ENCODE results near the gene EDDM3A.
"Not testable (repeated sequence)": the region's sequence is repeated elsewhere in the genome, so short reads cannot be mapped to it uniquely, and the experiment has no call there.

The EDDM3A gene

DNA sequence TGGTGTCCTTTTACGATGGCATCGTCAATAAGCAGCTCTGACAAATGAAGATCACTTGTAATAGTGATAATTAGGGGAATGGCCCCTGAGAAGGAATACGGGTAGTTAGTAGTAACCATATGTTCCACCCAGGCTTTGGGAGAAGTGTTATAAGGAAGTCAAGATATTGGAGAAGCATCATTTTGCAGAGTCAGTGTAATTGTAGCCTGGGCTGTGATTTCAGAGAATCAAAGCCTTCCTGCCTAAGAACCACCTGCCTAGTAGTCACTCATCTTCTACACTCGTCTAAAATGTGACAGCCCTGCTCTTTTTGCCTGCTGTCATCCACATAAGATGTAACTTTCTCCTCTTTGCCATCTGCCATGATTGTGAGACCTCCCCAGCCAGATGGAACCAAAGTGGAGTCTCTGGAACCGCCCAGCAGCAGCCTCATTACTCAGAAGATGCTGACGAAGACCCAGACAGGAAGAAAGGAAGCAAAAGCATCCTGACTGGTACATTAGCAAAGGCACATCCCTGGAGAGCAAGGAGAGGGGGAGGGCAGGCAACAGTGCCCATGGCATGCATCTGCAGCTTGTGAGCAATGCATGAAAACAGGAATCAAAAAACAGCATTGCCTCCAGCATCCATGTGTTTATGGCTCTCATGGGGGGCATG is 12.6 kb upstream of the EDDM3A start:
- no peak for DNase-seq (ENCODE audit: low read depth in 1 of 2, low spot score in 1 of 2)

GRCh38 chr14:20733684-20734429 is 11.8 kb upstream of the EDDM3A start:
- no peak for DNase-seq (ENCODE audit: low read depth in 1 of 2, low spot score in 1 of 2)

DNA sequence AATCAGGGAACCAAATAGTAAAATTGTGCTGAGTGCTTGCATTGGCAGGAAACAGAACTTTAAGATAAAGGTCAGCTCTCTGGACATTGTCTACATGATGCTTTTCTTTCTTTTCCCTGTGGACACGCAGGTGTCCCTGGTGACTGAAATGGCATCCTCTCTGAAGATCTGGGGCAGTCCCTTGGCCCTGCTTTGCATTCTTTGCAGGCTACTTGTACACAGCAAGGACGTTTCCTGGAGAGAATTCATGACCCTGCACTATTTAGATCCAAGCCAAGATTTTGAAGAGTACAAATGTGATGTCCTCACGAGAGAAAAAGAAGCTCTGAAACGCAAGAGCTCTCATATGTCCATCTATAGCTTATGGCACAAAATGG is 11.3 kb upstream of the EDDM3A start:
- DNase-seq (ENCODE audit: low read depth in 1 of 2, low spot score in 1 of 2) = no peak

DNA sequence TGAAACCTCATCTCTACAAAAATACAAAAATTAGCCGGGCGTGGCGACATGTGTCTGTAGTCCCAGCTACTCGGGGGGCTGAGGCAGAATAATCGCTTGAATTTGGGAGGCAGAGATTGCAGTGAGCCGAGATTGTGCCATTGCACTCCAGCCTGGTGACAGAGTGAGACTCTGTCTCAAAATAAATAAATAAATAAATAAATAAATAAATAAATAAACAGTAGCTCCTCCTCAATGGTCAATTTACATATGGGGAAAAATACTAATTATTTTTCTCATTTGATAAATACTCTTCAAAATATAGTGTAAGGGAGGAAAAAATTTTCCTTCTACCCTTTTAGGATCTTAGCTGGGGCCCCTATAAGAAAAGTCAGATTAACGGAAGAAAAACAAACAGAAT is 7.4 kb upstream of the EDDM3A start:
- not testable (repeated sequence) for DNase-seq (ENCODE audit: low read depth in 1 of 2, low spot score in 1 of 2)

DNA sequence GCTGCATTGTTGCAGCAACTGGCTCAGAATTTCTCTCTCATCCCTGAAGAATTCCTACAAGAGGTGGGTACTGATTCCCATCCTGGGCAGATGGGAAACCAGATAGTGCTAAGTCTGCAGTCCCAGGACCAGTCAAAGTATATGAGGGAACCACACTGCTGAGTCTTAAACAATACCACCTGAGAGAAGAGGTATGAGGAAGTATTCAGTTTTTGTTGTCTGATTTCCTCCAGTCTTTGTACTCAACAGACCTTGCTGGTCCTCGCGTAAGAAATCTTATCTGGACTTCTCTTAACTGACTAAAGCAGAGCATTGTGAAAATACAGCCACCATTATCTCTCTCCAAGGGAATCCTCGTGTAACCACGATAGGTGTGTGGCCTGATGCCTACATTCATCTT is 3.6 kb upstream of the EDDM3A start:
- no peak for DNase-seq (ENCODE audit: low read depth in 1 of 2, low spot score in 1 of 2)

DNA sequence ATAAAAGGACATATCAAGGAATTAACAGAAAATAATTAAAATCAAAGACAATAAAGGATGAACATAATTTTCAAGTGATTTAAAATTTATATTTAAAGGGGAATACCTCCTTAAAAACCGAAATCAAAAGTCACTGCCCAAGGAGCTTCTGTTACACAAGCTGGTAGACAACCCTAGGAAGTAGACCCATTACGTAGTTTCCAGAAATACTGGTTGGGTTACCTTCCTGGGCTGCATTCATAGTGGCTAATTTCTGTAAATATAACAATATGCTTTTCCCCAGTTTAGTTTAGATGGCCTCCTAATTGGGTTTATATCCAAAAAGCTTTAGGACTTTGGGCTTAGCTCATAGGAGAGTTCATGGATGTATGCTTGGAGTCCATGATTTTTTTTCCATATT is 2.1 kb upstream of the EDDM3A start:
- no peak for DNase-seq (ENCODE audit: low read depth in 1 of 2, low spot score in 1 of 2)

DNA sequence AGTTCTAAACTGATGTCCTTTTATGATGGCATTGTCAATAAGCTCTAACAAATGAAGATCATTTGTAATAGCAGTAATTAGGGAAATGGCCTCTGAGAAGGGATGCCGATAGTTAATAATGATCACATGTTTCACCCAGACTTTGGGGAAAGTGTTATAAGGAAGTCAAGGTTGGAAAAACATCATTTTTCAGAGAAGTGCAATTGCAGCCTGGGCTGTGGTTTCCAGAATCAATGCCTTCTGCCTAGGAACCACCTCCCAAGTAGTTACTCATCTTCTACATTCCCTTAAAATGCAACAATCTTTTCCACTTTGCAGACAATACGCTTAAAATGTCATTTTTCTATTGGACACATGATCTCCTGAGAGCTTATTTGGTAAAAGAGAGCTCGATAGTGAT is 879 bp downstream of the EDDM3A start:
- DNase-seq (ENCODE audit: low read depth in 1 of 2, low spot score in 1 of 2) = no peak

DNA sequence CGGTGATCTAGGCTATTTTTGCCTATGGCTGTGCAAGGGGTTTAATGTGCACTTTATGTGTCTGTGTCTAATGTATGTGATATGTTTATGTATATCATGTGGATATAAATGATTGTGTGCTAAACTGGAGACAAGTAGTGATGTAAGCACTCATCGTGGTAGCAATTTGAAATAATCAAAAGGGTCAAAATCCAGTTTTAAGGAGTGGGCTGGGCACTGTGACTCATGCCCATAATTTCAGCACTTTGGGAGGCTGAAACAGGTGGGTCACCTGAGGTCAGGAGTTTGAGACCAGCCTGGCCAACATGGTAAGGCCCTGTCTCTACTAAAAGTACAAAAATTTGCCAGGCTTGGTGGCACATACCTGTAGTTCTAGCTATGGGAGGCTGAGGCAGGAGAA is 2.8 kb downstream of the EDDM3A start:
- DNase-seq (ENCODE audit: low read depth in 1 of 2, low spot score in 1 of 2) = no peak

- DNase-seq (ENCODE audit: low read depth in 1 of 2, low spot score in 1 of 2) = no peak
Observed at GRCh38 chr14:20750194-20750593, 4.5 kb downstream of the EDDM3A start.

- DNase-seq (ENCODE audit: low read depth in 1 of 2, low spot score in 1 of 2) = no peak
Observed at GRCh38 chr14:20751963-20752562, 6.4 kb downstream of the EDDM3A start.

DNA sequence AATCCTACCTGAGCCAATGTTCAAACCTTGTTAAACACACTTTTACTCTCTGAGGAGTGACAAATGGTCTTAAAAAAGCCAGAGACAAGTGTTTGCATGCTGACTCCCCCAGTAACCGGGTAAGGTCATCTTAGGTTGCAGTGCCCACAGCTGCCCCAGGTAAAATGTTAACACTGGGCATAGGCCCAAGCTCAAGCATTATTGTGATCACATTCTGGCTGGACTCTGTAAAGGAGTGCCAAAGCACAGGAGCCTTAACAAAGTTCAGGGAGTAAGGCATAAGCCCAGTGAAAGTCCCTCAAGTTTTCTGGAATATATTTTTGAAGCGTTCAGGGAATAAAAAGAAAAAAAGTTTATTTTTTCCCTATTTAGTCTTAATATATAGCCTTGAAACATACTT is 8.6 kb downstream of the EDDM3A start:
- DNase-seq (ENCODE audit: low read depth in 1 of 2, low spot score in 1 of 2) = no peak

DNA sequence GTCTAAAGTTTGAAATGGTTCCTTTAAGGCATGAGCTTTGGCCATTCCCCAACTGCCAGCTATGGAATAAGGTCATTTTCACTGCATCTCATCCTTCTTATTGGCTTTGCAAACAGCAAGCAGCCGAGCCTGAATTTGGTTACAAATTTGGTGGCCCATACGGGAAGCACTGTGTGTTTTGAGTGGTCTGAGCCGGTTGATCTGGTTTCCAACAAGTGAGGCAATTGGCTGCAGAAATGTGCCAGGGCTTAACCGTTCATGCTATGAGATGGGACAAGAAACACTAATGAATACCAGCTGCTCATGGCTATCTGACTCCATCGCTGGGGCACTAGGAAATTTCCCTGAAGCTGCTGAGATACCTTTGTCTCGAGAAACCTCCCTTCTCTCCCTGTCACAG is 9.3 kb downstream of the EDDM3A start:
- DNase-seq (ENCODE audit: low read depth in 1 of 2, low spot score in 1 of 2) = no peak

GRCh38 chr14:20757965-20758364 is 12.3 kb downstream of the EDDM3A start:
- DNase-seq (ENCODE audit: low read depth in 1 of 2, low spot score in 1 of 2) = no peak

DNA sequence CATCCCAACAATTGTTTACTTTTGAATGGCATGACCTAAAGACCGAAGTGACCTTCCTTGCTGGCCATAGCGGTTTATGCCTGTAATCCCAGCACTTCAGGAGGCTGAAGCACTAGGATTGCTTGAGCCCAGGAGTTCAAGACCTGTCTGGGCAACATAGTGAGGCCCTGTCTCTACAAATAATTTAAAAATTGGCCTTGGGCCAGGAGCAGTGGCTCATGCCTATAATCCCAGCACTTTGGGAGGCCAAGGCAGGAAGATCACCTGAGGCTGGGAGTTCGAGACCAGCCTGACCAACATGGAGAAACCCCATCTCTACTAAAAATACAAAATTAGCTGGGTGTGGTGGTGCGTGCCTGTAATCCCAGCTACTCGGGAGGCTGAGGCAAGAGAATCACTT is 13.8 kb downstream of the EDDM3A start:
- DNase-seq (ENCODE audit: low read depth in 1 of 2, low spot score in 1 of 2) = not testable (repeated sequence)

GRCh38 chr14:20760950-20761349 is 15.3 kb downstream of the EDDM3A start:
- DNase-seq (ENCODE audit: low read depth in 1 of 2, low spot score in 1 of 2) = no peak

DNA sequence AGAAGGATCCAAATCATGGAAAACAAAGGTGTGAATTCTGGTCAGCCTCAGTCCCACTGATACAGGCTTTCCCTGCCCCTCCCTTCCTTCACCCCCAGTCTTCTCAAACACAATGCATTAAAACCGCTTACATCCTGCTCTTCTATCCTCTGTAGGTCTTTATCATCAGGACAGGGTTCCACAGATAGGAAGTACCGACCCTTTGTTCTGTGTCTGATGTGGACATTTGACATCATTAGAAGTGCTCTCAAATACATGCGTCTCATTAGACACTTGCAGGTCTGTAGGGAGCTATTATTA is 22.9 kb downstream of the EDDM3A start:
- DNase-seq (ENCODE audit: low read depth in 1 of 2, low spot score in 1 of 2) = no peak

DNA sequence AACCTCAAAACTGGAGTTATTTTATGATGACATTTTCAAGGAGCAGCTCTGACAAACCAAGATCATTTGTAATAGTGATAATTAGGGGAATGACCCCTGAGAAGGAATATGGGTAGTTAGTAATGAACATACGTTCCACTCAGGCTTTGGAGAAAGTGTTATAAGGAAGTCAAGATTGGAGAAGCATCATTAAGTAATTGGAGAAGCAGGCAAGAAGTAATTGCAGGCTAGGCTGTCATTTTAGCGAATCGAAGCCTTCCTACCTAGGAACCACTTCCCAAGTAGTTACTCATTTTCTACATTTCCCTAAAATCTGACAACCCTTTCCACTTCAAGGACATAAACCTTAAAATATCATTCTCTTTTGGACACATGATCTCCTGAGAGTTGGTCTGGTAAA is 23.7 kb downstream of the EDDM3A start:
- DNase-seq (ENCODE audit: low read depth in 1 of 2, low spot score in 1 of 2) = no peak

DNA sequence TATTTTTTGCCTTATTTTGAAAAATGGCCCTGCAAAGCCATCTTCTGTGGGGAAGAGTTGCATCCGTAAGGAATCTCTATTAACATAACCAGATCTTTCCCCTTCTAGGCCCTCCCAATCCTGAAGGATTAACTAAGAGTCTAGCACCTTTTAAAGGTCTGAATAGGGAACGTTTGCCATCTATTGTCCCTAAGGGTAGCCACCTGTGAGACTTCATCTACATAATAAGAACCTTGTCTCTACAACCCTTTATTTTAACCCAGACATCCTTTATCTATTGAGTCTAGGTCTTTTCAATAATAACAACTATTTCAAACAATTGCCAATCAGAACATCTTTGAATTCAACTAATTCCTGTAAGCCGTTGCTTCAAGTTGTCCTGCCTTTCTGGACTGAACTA is 27.0 kb downstream of the EDDM3A start:
- DNase-seq (ENCODE audit: low read depth in 1 of 2, low spot score in 1 of 2) = no peak

DNA sequence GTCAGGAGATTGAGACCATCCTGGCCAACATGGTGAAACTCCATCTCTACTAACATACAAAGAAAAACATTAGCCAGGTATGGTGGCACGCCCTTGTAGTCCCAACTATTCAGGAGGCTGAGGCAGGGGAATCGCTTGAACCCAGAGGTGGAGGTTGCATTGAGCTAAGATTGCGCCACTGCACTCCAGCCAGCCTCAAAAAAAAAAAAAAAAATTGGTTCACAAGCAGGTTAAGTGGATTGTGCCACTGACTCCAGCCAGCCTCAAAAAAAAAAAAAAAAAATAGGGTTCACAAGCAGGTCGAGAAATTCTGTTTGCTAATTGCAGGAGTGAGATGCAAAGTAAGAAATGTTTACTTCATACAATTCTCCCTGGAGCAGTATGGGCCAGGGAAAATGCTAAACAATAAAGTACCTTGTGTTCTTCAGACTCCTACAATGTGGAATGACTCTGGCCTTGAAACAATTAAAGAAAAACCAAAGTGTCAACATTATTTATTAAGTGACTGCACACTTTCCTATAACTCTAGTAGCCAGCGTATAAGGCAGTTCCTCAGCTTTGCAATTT is 28.7 kb downstream of the EDDM3A start:
- no peak for DNase-seq (ENCODE audit: low read depth in 1 of 2, low spot score in 1 of 2)

DNA sequence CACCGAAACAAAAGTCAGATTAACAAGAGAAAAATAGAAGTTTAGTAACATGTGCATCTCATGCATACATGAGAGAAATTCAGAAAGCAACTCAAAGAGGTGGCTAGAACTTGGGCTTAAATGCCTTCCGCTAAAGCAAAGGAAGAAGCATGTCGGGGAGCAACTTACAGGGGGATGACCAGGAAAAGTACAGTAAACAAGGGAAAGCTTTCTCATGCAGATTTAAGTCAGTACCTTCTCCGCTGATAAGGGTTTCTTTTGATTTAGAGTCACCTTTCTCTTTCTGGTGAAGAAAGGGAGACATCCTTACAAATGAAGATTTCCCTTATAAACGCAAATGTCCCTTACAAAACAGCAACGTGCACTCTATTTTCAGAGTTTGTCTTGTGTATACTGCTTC is 29.4 kb downstream of the EDDM3A start:
- DNase-seq (ENCODE audit: low read depth in 1 of 2, low spot score in 1 of 2) = no peak

GRCh38 chr14:20775901-20776300 is 30.2 kb downstream of the EDDM3A start:
- no peak for DNase-seq (ENCODE audit: low read depth in 1 of 2, low spot score in 1 of 2)

- no peak for DNase-seq (ENCODE audit: low read depth in 1 of 2, low spot score in 1 of 2)
Observed at GRCh38 chr14:20781803-20782202, 36.1 kb downstream of the EDDM3A start.

Measured in activated T-helper 1 cell treated with anti-CD3 and anti-CD28 coated beads, Interleukin-2, amount 50 U/mL, for 16 hours (primary cell).